Mononuclear cell (primary cell): ENCODE results near the gene KIF3B. TPM values are rescaled to one million over a fixed set of nuclear protein-coding genes. Genes with fewer than 3 reads are reported as not detected.
"Not testable (repeated sequence)": the region's sequence is repeated elsewhere in the genome, so short reads cannot be mapped to it uniquely, and the experiment has no call there.

Experiments
- H3K27me3 ChIP-seq: 2 replicates; pipeline ENCODE4 v1.6.0; 2011; ENCODE audit warnings: low read length, control low read depth; ENCODE audit not compliant: insufficient read depth
- H3K4me1 ChIP-seq: 2 replicates; pipeline ENCODE4 v1.5.1; 2011; ENCODE audit warnings: mild to moderate bottlenecking, low read length, control low read depth; ENCODE audit not compliant: insufficient read depth
- H3K4me3 ChIP-seq: 2 replicates; pipeline ENCODE4 v1.5.1; 2011; ENCODE audit warnings: mild to moderate bottlenecking, low read length, moderate library complexity
- H3K9me3 ChIP-seq: 2 replicates; pipeline ENCODE4 v1.5.1; 2011; ENCODE audit warnings: low read depth, mild to moderate bottlenecking, control low read depth, low read length
- total RNA-seq: library from RNA; depleted of rRNA; stranded (reverse); fragments of >200 nt; gene quantifications from one replicate; pipeline ENCODE4 v1.2.3, GENCODE V29; 2012

Gene KIF3B
- total RNA-seq, 1 donor = 7.0 TPM

DNA sequence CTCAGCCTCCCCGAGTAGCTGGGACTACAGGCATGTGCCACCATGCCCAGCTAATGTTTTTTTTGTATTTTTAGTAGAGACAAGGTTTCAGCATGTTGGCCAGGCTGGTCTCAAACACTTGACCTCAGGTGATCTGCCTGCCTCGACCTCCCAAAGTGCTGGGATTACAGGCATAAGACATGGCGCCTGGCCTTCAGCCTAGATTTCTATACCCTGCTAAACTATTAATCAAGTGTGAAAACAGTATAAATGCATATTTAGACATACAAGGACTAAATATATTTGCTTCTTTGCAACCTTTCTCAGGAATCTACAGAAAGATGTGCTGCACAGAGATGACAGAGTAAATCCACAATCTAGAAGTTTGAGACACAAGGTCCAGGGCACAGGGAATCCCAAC is 2.3 kb upstream of the KIF3B start:
- not testable (repeated sequence) for H3K9me3 ChIP-seq, H3K27me3 ChIP-seq, H3K4me3 ChIP-seq
- H3K4me1 ChIP-seq = peaks cover 30% of the 10 kb centered on the region

GRCh38 chr20:32278199-32278643 is 770 bp downstream of the KIF3B start:
- no peaks in the 10 kb centered on the region for H3K27me3 ChIP-seq
- peaks cover 30% of the 10 kb centered on the region for H3K4me1 ChIP-seq
- H3K4me3 ChIP-seq = peak overlapping the region; percentile 74
- no peaks in the 10 kb centered on the region for H3K9me3 ChIP-seq

- H3K27me3 ChIP-seq = no peaks in the 10 kb centered on the region
- no peaks in the 10 kb centered on the region for H3K9me3 ChIP-seq
- peaks cover 51% of the 10 kb centered on the region for H3K4me1 ChIP-seq
- no peak overlapping the region for H3K4me3 ChIP-seq
Measured at GRCh38 chr20:32281711-32282110, 4.3 kb downstream of the KIF3B start.

- H3K4me1 ChIP-seq = peaks cover 50% of the 10 kb centered on the region
- H3K4me3 ChIP-seq = no peak overlapping the region
- no peaks in the 10 kb centered on the region for H3K9me3 ChIP-seq
- no peaks in the 10 kb centered on the region for H3K27me3 ChIP-seq
Measured at GRCh38 chr20:32282461-32282860, 5.0 kb downstream of the KIF3B start.

GRCh38 chr20:32285082-32285620 is 7.7 kb downstream of the KIF3B start:
- Histone ChIP-seq H3K4me3 (no peak overlapping the region), H3K27me3 (no peaks in the 10 kb centered on the region), H3K4me1 (peaks cover 34% of the 10 kb centered on the region)

DNA sequence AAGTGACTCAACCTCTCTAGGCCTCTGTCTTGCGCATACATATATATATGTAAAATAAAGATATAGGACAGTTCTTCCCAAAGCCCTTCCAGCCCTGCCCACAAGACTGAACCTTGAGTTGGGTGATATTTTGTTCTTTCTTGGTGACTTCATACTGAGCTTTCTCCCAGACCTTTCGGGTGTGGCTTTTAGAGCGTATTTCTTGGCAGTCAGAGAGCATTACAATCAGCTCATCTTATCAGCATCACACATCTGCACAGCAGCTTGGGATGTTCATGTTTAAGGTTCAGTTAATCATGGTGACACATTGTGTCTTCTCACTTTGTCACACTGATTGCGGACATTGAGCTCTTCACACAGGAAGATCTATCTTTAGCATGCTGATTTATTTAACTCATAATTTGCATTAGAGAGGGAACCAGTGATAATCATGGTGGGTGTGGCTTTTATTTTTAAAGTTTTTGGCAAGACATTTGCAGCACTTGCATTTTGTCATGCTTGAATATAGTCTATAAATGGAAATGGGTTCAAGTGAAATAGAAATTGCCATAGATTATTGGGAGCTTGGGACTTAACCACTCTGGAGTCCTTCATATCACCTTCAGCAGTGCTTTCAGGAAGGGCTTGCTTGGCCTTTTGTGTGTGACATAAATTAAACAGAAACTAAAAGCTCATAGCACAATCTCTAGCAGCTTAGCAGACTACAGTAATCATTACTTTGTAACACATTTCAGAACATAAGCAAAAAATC is 8.3 kb downstream of the KIF3B start:
- no peaks in the 10 kb centered on the region for H3K27me3 ChIP-seq
- no peak overlapping the region for H3K4me3 ChIP-seq
- peaks cover 34% of the 10 kb centered on the region for H3K4me1 ChIP-seq
- H3K9me3 ChIP-seq = no peaks in the 10 kb centered on the region

More at GRCh38 chr20:32285082-32285620, 7.7 kb downstream of the KIF3B start:
- H3K9me3 ChIP-seq = no peaks in the 10 kb centered on the region

- Histone ChIP-seq H3K4me3 (no peak overlapping the region), H3K27me3 (no peaks in the 10 kb centered on the region), H3K4me1 (peaks cover 34% of the 10 kb centered on the region), H3K9me3 (no peaks in the 10 kb centered on the region)
Measured at GRCh38 chr20:32287231-32287638, 9.8 kb downstream of the KIF3B start.

DNA sequence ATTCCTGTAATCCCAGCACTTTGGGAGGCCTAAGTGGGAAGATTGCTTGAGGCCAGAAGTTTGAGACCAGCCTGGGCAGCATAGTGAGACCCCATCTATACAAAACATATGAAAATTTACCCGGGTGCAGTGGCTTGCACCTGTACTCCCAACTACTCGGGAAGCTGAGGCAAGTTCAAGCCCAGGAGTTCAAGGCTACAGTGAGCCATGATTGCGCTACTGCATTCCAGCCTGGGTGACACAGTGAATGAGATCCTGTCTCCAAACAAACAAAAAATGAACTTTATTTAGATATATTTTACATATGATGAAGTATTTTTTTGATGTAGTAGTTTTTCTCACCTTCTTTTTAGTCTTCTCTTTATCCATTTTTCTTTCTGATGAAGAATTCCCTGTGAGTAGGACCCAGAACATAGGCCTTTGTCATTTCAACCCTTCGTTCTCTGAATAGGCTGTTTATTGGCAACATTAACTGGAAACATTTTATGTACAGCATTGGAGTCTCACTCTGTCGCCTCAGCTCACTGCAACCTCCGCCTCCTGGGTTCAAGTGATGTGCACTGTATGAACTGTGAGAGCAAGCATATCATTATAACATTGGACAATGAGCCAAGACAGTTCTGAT is 10.9 kb downstream of the KIF3B start:
- Histone ChIP-seq H3K27me3 (no peaks in the 10 kb centered on the region), H3K4me1 (peaks cover 34% of the 10 kb centered on the region), H3K9me3 (no peaks in the 10 kb centered on the region), H3K4me3 (no peak overlapping the region)

- H3K9me3 ChIP-seq, H3K4me3 ChIP-seq, H3K27me3 ChIP-seq: not testable (repeated sequence)
- H3K4me1 ChIP-seq = peaks cover 26% of the 10 kb centered on the region
Measured at GRCh38 chr20:32289299-32289660, 11.8 kb downstream of the KIF3B start.

GRCh38 chr20:32289661-32290431 is 12.4 kb downstream of the KIF3B start:
- H3K4me1 ChIP-seq = peaks cover 20% of the 10 kb centered on the region
- H3K27me3 ChIP-seq = no peaks in the 10 kb centered on the region
- H3K9me3 ChIP-seq = no peaks in the 10 kb centered on the region
- no peak overlapping the region for H3K4me3 ChIP-seq

GRCh38 chr20:32291166-32291565 is 13.7 kb downstream of the KIF3B start:
- no peak overlapping the region for H3K4me3 ChIP-seq
- no peaks in the 10 kb centered on the region for H3K9me3 ChIP-seq
- peaks cover 7% of the 10 kb centered on the region for H3K4me1 ChIP-seq
- H3K27me3 ChIP-seq = no peaks in the 10 kb centered on the region

GRCh38 chr20:32292548-32292947 is 15.1 kb downstream of the KIF3B start:
- Histone ChIP-seq H3K27me3 (no peaks in the 10 kb centered on the region), H3K4me1 (no peaks in the 10 kb centered on the region), H3K9me3 (no peaks in the 10 kb centered on the region), H3K4me3 (no peak overlapping the region)

- no peak overlapping the region for H3K4me3 ChIP-seq
Measured at GRCh38 chr20:32294071-32294470, 16.6 kb downstream of the KIF3B start.

DNA sequence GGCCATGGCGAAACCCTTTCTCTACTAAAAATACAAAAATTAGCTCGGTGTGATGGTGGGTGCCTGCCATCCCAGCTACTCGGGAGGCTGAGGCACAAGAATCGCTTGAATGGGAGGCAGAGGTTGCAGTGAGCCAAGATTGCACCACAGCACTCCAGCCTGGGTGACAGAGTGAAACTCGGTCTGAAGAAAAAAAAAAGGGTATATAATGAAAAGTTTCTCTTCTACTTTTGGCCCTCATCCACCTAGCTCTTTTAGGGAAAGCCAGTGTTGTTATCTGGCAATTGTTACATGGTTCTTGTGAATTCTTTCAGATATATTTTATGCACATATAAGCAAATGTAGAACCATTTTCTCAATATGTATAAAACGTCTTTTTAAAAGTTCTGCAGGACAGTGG is 19.0 kb downstream of the KIF3B start:
- Histone ChIP-seq H3K9me3 (no peaks in the 10 kb centered on the region), H3K4me1 (peaks cover 6% of the 10 kb centered on the region), H3K4me3 (no peak overlapping the region), H3K27me3 (no peaks in the 10 kb centered on the region)

More at GRCh38 chr20:32294071-32294470, 16.6 kb downstream of the KIF3B start:
- H3K9me3 ChIP-seq = no peaks in the 10 kb centered on the region
- no peaks in the 10 kb centered on the region for H3K27me3 ChIP-seq
- H3K4me1 ChIP-seq = no peaks in the 10 kb centered on the region

GRCh38 chr20:32296819-32297420 is 19.5 kb downstream of the KIF3B start:
- H3K27me3 ChIP-seq = no peaks in the 10 kb centered on the region
- H3K4me3 ChIP-seq = no peak overlapping the region
- H3K4me1 ChIP-seq = peaks cover 6% of the 10 kb centered on the region
- no peaks in the 10 kb centered on the region for H3K9me3 ChIP-seq
